HEK293 (cell line): ENCODE data around the gene IGF1R.

Experiments
- CTCF ChIA-PET: fragments of 350-600 bp; formaldehyde crosslinking; extraction: SDS; loops from one replicate; lab custom pipeline; 2021; ENCODE audit warnings: antibody characterized with exemption; lab: Yijun Ruan, JAX
- POLR2A ChIA-PET: fragments of 300-600 bp; formaldehyde crosslinking; extraction: SDS; loops from one replicate; lab custom pipeline; 2020; ENCODE audit warnings: antibody characterized with exemption, inconsistent platforms; lab: Yijun Ruan, JAX
- H3K27ac ChIP-seq: fragments of 200-500 bp; sonication (Bioruptor generic); 2 replicates; pipeline ENCODE4 v1.5.1; 2014; ENCODE audit warnings: low read depth, low read length, control low read depth, inconsistent platforms; ENCODE audit errors: extremely low read depth
- H3K36me3 ChIP-seq, 2 experiments: fragments of 200-500 bp in 1 of 2; sonication (Bioruptor generic) in 1 of 2; 1 replicate in 1 of 2; 2 replicates in 1 of 2; pipeline ENCODE4 v1.5.1; 2014 to 2017; ENCODE audit warnings: inconsistent platforms in 2 of 2, low read length in 2 of 2; ENCODE audit not compliant: control insufficient read depth in 2 of 2, insufficient read depth in 1 of 2
- H3K4me1 ChIP-seq: fragments of 200-500 bp; sonication (Bioruptor generic); 2 replicates; pipeline ENCODE4 v1.5.1; 2014; ENCODE audit warnings: mild to moderate bottlenecking, low read length, inconsistent platforms; ENCODE audit not compliant: control insufficient read depth, insufficient read depth
- H3K4me3 ChIP-seq: 2 replicates; pipeline ENCODE4 v1.5.1; 2011; ENCODE audit warnings: low read depth, mild to moderate bottlenecking, control low read depth, low read length, moderate library complexity
- H3K9me3 ChIP-seq: fragments of 200-500 bp; sonication (Bioruptor generic); 2 replicates; pipeline ENCODE4 v1.5.1; 2014; ENCODE audit warnings: low read depth, low read length, inconsistent platforms; ENCODE audit not compliant: control insufficient read depth, insufficient read depth
- BCL11A ChIP-seq: fragments of 450-650 bp; formaldehyde crosslinking; IDR thresholded peaks from 2 replicates; pipeline ENCODE4 v1.5.1; 2016; ENCODE audit warnings: low read depth, missing biosample characterization, missing genetic modification characterization
- CTCF ChIP-seq: fragments of 450-650 bp; formaldehyde crosslinking; IDR thresholded peaks from 2 replicates; pipeline ENCODE4 v1.5.1; 2016; ENCODE audit warnings: missing biosample characterization, missing genetic modification characterization
- FEZF1 ChIP-seq: fragments of 450-650 bp; formaldehyde crosslinking; IDR thresholded peaks from 2 replicates; pipeline ENCODE4 v1.5.1; 2016; ENCODE audit warnings: missing biosample characterization, missing genetic modification characterization
- HOXA7 ChIP-seq: sonication (generic); formaldehyde crosslinking; IDR thresholded peaks from 2 replicates; pipeline ENCODE4 v1.8.1; 2022; ENCODE audit warnings: missing genetic modification reagents, borderline replicate concordance
- HOXC10 ChIP-seq: sonication (generic); formaldehyde crosslinking; IDR thresholded peaks from 2 replicates; pipeline ENCODE4 v1.8.1; 2023; ENCODE audit warnings: mild to moderate bottlenecking, missing genetic modification reagents
- HOXD13 ChIP-seq: sonication (generic); formaldehyde crosslinking; IDR thresholded peaks from 2 replicates; pipeline ENCODE4 v1.8.0; 2022; ENCODE audit warnings: missing genetic modification reagents, borderline replicate concordance
- MYNN ChIP-seq: fragments of 450-650 bp; formaldehyde crosslinking; IDR thresholded peaks from 2 replicates; pipeline ENCODE4 v1.5.1; 2016; ENCODE audit warnings: missing biosample characterization, missing genetic modification characterization, borderline replicate concordance
- MZF1 ChIP-seq: fragments of 450-650 bp; formaldehyde crosslinking; IDR thresholded peaks from 2 replicates; pipeline ENCODE4 v1.5.1; 2017; ENCODE audit warnings: missing biosample characterization, missing genetic modification characterization, borderline replicate concordance
- PRDM1 ChIP-seq: fragments of 450-650 bp; formaldehyde crosslinking; IDR thresholded peaks from 2 replicates; pipeline ENCODE4; 2016; ENCODE audit warnings: missing biosample characterization, missing genetic modification characterization
- SALL2 ChIP-seq: fragments of 450-650 bp; formaldehyde crosslinking; IDR thresholded peaks from 2 replicates; pipeline ENCODE4 v1.5.0; 2017; ENCODE audit warnings: missing biosample characterization, mild to moderate bottlenecking, missing genetic modification characterization, borderline replicate concordance
- TSHZ1 ChIP-seq: fragments of 450-650 bp; formaldehyde crosslinking; IDR thresholded peaks from 2 replicates; pipeline ENCODE4 v1.5.1; 2016; ENCODE audit warnings: missing biosample characterization, missing genetic modification characterization, borderline replicate concordance
- YY1 ChIP-seq: fragments of 450-650 bp; formaldehyde crosslinking; IDR thresholded peaks from 2 replicates; pipeline ENCODE4 v1.5.1; 2018; ENCODE audit warnings: missing biosample characterization, missing genetic modification characterization
- ZBTB17 ChIP-seq: fragments of 450-650 bp; formaldehyde crosslinking; IDR thresholded peaks from 2 replicates; pipeline ENCODE4 v1.5.1; 2016; ENCODE audit warnings: missing biosample characterization, missing genetic modification characterization
- ZEB2 ChIP-seq: fragments of 450-650 bp; formaldehyde crosslinking; IDR thresholded peaks from 2 replicates; pipeline ENCODE4 v1.5.1; 2016; ENCODE audit warnings: missing biosample characterization, missing genetic modification characterization
- ZFHX2 ChIP-seq: fragments of 450-650 bp; formaldehyde crosslinking; conservative IDR thresholded peaks from 2 replicates; pipeline ENCODE4 v1.5.1; 2016; ENCODE audit warnings: missing biosample characterization, missing genetic modification characterization
- ZFP3 ChIP-seq: fragments of 450-650 bp; formaldehyde crosslinking; IDR thresholded peaks from 2 replicates; pipeline ENCODE4 v1.5.1; 2016; ENCODE audit warnings: low read depth, missing biosample characterization, missing genetic modification characterization
- ZFP41 ChIP-seq: fragments of 450-650 bp; formaldehyde crosslinking; IDR thresholded peaks from 2 replicates; pipeline ENCODE4 v1.5.1; 2016; ENCODE audit warnings: missing biosample characterization, missing genetic modification characterization, borderline replicate concordance
- ZNF121 ChIP-seq: fragments of 450-650 bp; formaldehyde crosslinking; IDR thresholded peaks from 2 replicates; pipeline ENCODE4 v1.5.1; 2016; ENCODE audit warnings: missing biosample characterization, missing genetic modification characterization
- ZNF148 ChIP-seq: fragments of 450-650 bp; formaldehyde crosslinking; IDR thresholded peaks from 2 replicates; pipeline ENCODE4 v1.5.0; 2017; ENCODE audit warnings: missing biosample characterization, missing genetic modification characterization, borderline replicate concordance
- ZNF292 ChIP-seq: fragments of 450-650 bp; formaldehyde crosslinking; IDR thresholded peaks from 2 replicates; pipeline ENCODE4 v1.5.1; 2016; ENCODE audit warnings: low read depth, missing biosample characterization, missing genetic modification characterization, borderline replicate concordance
- ZNF366 ChIP-seq: fragments of 450-650 bp; formaldehyde crosslinking; conservative IDR thresholded peaks from 2 replicates; pipeline ENCODE4 v1.5.1; 2016; ENCODE audit warnings: missing biosample characterization, missing genetic modification characterization
- ZNF501 ChIP-seq: fragments of 450-650 bp; formaldehyde crosslinking; IDR thresholded peaks from 2 replicates; pipeline ENCODE4 v1.5.1; 2016; ENCODE audit warnings: missing biosample characterization, missing genetic modification characterization
- ZNF513 ChIP-seq: fragments of 450-650 bp; IDR thresholded peaks from 2 replicates; pipeline ENCODE4 v1.5.1; 2018; ENCODE audit warnings: missing biosample characterization, missing genetic modification characterization
- ZNF521 ChIP-seq: fragments of 450-650 bp; formaldehyde crosslinking; IDR thresholded peaks from 2 replicates; pipeline ENCODE4 v1.5.1; 2017; ENCODE audit warnings: missing biosample characterization, mild to moderate bottlenecking, missing genetic modification characterization
- ZNF529 ChIP-seq: fragments of 450-650 bp; formaldehyde crosslinking; IDR thresholded peaks from 2 replicates; pipeline ENCODE4 v1.5.1; 2017; ENCODE audit warnings: missing genetic modification characterization, missing biosample characterization; ENCODE audit not compliant: insufficient replicate concordance
- ZNF600 ChIP-seq: fragments of 450-650 bp; formaldehyde crosslinking; IDR thresholded peaks from 2 replicates; pipeline ENCODE4 v1.5.1; 2016; ENCODE audit warnings: missing biosample characterization, missing genetic modification characterization
- ZNF626 ChIP-seq: fragments of 450-650 bp; sonication (Bioruptor Pico); formaldehyde crosslinking; IDR thresholded peaks from 2 replicates; pipeline ENCODE4 v1.5.1; 2018; ENCODE audit warnings: missing biosample characterization, missing genetic modification characterization, inconsistent platforms
- ZNF654 ChIP-seq: fragments of 450-650 bp; formaldehyde crosslinking; IDR thresholded peaks from 2 replicates; pipeline ENCODE4 v1.5.1; 2016; ENCODE audit warnings: low read depth, missing biosample characterization, missing genetic modification characterization
- ZNF701 ChIP-seq: fragments of 450-650 bp; formaldehyde crosslinking; IDR thresholded peaks from 2 replicates; pipeline ENCODE4 v1.5.1; 2016; ENCODE audit warnings: missing biosample characterization, missing genetic modification characterization
- ZSCAN30 ChIP-seq: fragments of 450-650 bp; IDR thresholded peaks from 2 replicates; pipeline ENCODE4 v1.5.1; 2018; ENCODE audit warnings: missing biosample characterization, mild to moderate bottlenecking, missing genetic modification characterization, moderate library complexity

IGF1R gene

GRCh38 chr15:98776607-98777281 lies 128.4 kb downstream of the IGF1R start:
- POLR2A ChIA-PET, result no interaction called here
- Histone ChIP-seq H3K4me1 (peaks cover 38% of the 10 kb centered on the region), H3K4me3 (no peak overlapping the region), H3K9me3 (no peaks in the 10 kb centered on the region), H3K27ac (peak overlapping the region; percentile 71), H3K36me3 (no peaks in the 10 kb centered on the region)
- CTCF ChIA-PET, result interaction anchor here (0.7 to 4.6 kb wide), 4 partner anchors 15 to 300 kb away, joined by 3 to 66 read pairs (median 9); no protein-coding TSS in a partner anchor
- TF ChIP-seq SALL2 (tag by site-specific recombination), result no peak
- TF ChIP-seq MYNN, result no peak
- TF ChIP-seq ZFP3 (tag by site-specific recombination), result no peak
- no peak for TF ChIP-seq YY1
- TF ChIP-seq ZFP41 (tag by site-specific recombination), result no peak
- no peak for TF ChIP-seq ZNF148 (tag by site-specific recombination)
- peak; percentile 63; the same call in 1 of the 2 replicates for TF ChIP-seq ZNF501 (tag by site-specific recombination)
- TF ChIP-seq HOXD13, result no peak
- peak; percentile 81 for TF ChIP-seq ZEB2 (tag by site-specific recombination)
- TF ChIP-seq ZNF292 (tag by site-specific recombination), result no peak
- no peak for TF ChIP-seq ZNF626 (tag by site-specific recombination)
- no peak for TF ChIP-seq HOXC10
- TF ChIP-seq FEZF1 (tag by site-specific recombination), result peak; percentile 80
- no peak for TF ChIP-seq ZNF654 (tag by site-specific recombination)
- peak; percentile 68 for TF ChIP-seq ZBTB17 (tag by site-specific recombination)
- no peak; the same call in 1 of the 2 replicates for TF ChIP-seq BCL11A (tag by site-specific recombination)
- TF ChIP-seq ZNF513 (tag by site-specific recombination), result no peak
- TF ChIP-seq ZFHX2 (tag by site-specific recombination), result no peak
- 0 out of 2 replicates have a peak, but pooled peaks have one; percentile 11 for TF ChIP-seq ZNF366 (tag by site-specific recombination)
- TF ChIP-seq ZNF529 (tag by site-specific recombination), result no peak
- no peak for TF ChIP-seq MZF1 (tag by site-specific recombination)
- TF ChIP-seq ZNF701, result no peak
- TF ChIP-seq ZNF521 (tag by site-specific recombination), result no peak
- peak; percentile 65 for TF ChIP-seq ZNF600 (tag by site-specific recombination)
- TF ChIP-seq CTCF (tag by site-specific recombination), result no peak
- TF ChIP-seq ZNF121 (tag by site-specific recombination), result no peak
- no peak for TF ChIP-seq PRDM1 (tag by site-specific recombination)
- TF ChIP-seq ZSCAN30 (tag by site-specific recombination), result no peak
- no peak for TF ChIP-seq TSHZ1 (tag by site-specific recombination)
- TF ChIP-seq HOXA7, result no peak
